NB4 (cell line): ENCODE results near the gene MYO16.

Source experiments
- DNase-seq: peaks from one replicate; pipeline ENCODE4 v3.0.0; 2010; ENCODE audit warnings: low read depth
- H3K4me3 ChIP-seq: one replicate; pipeline ENCODE4 v1.5.1; 2011; ENCODE audit warnings: mild to moderate bottlenecking, low read depth, low read length, moderate library complexity
- CTCF ChIP-seq: IDR thresholded peaks from one replicate; pipeline ENCODE4 v1.5.1; 2012; ENCODE audit warnings: low read depth, low read length
- MAX ChIP-seq: IDR thresholded peaks from 2 replicates; pipeline ENCODE4 v1.6.1; 2011; ENCODE audit warnings: low read depth, low read length
- MYC ChIP-seq: IDR thresholded peaks from 2 replicates; pipeline ENCODE4 v1.6.1; 2011; ENCODE audit warnings: low read depth, low read length
- POLR2A ChIP-seq: IDR thresholded peaks from 2 replicates; pipeline ENCODE4 v1.6.1; 2011; ENCODE audit warnings: mild to moderate bottlenecking; ENCODE audit not compliant: insufficient read length; ENCODE audit errors: extremely low read depth

The MYO16 gene

GRCh38 chr13:109151255-109151654 lies 521.8 kb downstream of the MYO16 start:
- no peak for DNase-seq
- H3K4me3 ChIP-seq, result no peak overlapping the region
- TF ChIP-seq CTCF (no peak), POLR2A (no peak), MAX (no peak), MYC (no peak)

GRCh38 chr13:109151696-109152095 lies 522.3 kb downstream of the MYO16 start:
- TF ChIP-seq MYC (no peak), CTCF (no peak), MAX (no peak), POLR2A (no peak)
- H3K4me3 ChIP-seq, result no peak overlapping the region

GRCh38 chr13:109152311-109152820 lies 523.0 kb downstream of the MYO16 start:
- no peak overlapping the region for H3K4me3 ChIP-seq
- no peak for DNase-seq
- TF ChIP-seq MYC (no peak), MAX (no peak), POLR2A (no peak), CTCF (no peak)

More at GRCh38 chr13:109151696-109152095, 522.3 kb downstream of the MYO16 start:
- DNase-seq, result no peak

GRCh38 chr13:109152941-109153340 lies 523.5 kb downstream of the MYO16 start:
- no peak for TF ChIP-seq MYC
- TF ChIP-seq MAX, result no peak
- no peak for TF ChIP-seq CTCF
- TF ChIP-seq POLR2A, result no peak
- H3K4me3 ChIP-seq, result no peak overlapping the region
- no peak for DNase-seq

GRCh38 chr13:109154146-109154545 lies 524.7 kb downstream of the MYO16 start:
- TF ChIP-seq MAX (no peak), POLR2A (no peak), CTCF (no peak), MYC (no peak)
- no peak overlapping the region for H3K4me3 ChIP-seq
- DNase-seq, result no peak
